Skeletal muscle tissue (tissue), 4 donors: ENCODE data around the gene CSF1. TPM values are rescaled to one million over a fixed set of nuclear protein-coding genes. Genes with fewer than 3 reads are reported as not detected.

Experiments
- H3K27ac ChIP-seq: one replicate; pipeline ENCODE4 v1.7.0; 2013; ENCODE audit warnings: mild to moderate bottlenecking, low read depth, low read length, inconsistent platforms
- H3K27me3 ChIP-seq, 3 donors: one replicate each; pipeline ENCODE4 v1.7.0; 2013; ENCODE audit warnings: low read length in 3 of 3; ENCODE audit not compliant: control insufficient read depth in 3 of 3, insufficient read depth in 3 of 3
- H3K36me3 ChIP-seq, 3 donors: one replicate each; pipeline ENCODE4 v1.7.0; 2013; ENCODE audit warnings: low read length in 3 of 3; ENCODE audit not compliant: control insufficient read depth in 3 of 3, insufficient read depth in 3 of 3
- H3K4me1 ChIP-seq, 3 donors: one replicate each; pipeline ENCODE4 v1.7.0; 2013; ENCODE audit warnings: low read length in 3 of 3, mild to moderate bottlenecking in 3 of 3; ENCODE audit not compliant: control insufficient read depth in 3 of 3, insufficient read depth in 3 of 3
- H3K4me3 ChIP-seq, 3 donors: one replicate each; pipeline ENCODE4 v1.7.0; 2013; ENCODE audit warnings: low read length in 3 of 3
- H3K9ac ChIP-seq, 3 donors: one replicate each; pipeline ENCODE4 v1.7.0; 2013; ENCODE audit warnings: low read length in 3 of 3, mild to moderate bottlenecking in 3 of 3, moderate library complexity in 2 of 3, low read depth in 1 of 3
- H3K9me3 ChIP-seq, 3 donors: one replicate each; pipeline ENCODE4 v1.7.0; 2013; ENCODE audit warnings: low read length in 3 of 3; ENCODE audit not compliant: control insufficient read depth in 3 of 3
- total RNA-seq: library from RNA; depleted of rRNA; stranded (reverse); fragments of >200 nt; gene quantifications from one replicate; pipeline ENCODE4 v1.2.3, GENCODE V29; 2014
- donor health status: Osteomylitis.

Gene CSF1
- total RNA-seq, 1 donor from 2014 or later = 7.3 TPM

DNA sequence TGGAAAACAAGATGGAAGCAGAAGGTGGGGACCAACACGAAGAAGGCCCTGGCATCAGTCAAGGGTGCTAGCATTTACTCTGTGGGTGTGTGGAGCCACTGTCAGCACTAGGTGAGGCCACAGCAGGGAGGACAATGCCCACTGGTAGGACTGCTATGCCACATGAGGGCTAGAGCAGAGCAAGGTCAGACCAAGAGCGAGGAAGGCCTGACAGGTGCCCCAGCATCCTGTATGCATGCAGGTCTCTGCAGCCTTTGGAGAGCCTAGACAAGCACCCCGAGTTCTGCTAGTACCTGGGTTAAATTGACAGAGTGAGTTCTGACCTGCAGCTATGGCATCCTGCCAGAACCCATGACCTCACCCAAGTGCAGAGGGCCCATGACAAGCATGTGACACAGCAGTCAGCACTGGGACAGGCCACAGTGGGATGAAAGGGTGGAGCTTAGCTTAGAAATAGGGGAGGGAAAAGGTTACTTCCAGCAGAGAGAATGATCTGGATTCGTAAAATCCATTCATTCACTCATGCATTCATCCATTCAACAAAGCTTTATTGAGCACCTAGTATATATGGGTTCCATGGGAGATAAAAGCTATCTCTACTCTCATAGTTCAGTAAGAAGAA lies 9.0 kb upstream of the CSF1 start:
- Histone ChIP-seq H3K4me1 (peaks cover 6 to 18% (median 11%) of the 10 kb centered on the region in 3 donors), H3K36me3 (no peaks in the 10 kb centered on the region), H3K9me3 (no peaks in the 10 kb centered on the region), H3K9ac (no peak overlapping the region), H3K4me3 (no peak overlapping the region), H3K27me3 (no peaks in the 10 kb centered on the region), H3K27ac (no peak overlapping the region)

DNA sequence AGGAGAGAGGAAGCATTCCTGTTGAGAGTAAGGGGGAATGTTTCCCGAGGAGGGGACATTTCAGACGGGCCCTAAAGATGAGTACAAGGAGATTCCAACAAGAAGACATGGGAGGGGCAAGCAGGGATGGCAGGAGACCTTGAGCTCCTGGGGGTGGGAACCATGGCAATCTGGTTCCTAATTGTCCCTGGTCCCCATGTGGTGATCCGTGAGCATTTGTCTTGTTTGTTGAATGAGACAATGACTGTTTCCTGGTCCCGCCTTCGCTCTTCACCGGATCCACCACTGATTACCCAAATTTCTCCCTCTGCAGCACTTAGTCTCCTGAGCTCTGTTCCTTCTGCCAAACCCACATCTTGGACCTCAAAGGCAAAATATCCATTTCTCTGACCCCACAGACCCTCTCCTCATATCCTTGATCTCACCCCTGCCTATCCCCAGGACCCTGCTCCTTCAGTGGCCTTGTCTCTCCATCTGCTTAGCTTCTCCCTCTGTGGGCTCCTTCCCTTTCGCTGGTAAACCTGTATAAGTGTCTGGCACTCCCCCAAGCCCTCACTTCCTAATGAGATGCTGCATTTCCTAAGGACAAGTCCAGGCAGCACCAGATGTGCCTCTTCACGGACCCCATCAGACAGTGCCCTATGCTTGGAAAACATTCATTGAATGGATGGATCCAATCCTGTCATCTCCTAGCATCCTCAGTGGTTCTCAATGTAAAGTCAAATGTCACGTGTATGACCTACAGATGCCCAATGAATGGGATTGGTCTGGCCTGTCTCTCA lies 8.3 kb upstream of the CSF1 start:
- no peak overlapping the region for H3K27ac ChIP-seq
- H3K27me3 ChIP-seq = no peaks in the 10 kb centered on the region
- no peak overlapping the region for H3K9ac ChIP-seq
- no peak overlapping the region for H3K4me3 ChIP-seq
- H3K36me3 ChIP-seq = no peaks in the 10 kb centered on the region
- peaks cover 6 to 15% (median 6%) of the 10 kb centered on the region in 3 donors for H3K4me1 ChIP-seq
- no peaks in the 10 kb centered on the region for H3K9me3 ChIP-seq

DNA sequence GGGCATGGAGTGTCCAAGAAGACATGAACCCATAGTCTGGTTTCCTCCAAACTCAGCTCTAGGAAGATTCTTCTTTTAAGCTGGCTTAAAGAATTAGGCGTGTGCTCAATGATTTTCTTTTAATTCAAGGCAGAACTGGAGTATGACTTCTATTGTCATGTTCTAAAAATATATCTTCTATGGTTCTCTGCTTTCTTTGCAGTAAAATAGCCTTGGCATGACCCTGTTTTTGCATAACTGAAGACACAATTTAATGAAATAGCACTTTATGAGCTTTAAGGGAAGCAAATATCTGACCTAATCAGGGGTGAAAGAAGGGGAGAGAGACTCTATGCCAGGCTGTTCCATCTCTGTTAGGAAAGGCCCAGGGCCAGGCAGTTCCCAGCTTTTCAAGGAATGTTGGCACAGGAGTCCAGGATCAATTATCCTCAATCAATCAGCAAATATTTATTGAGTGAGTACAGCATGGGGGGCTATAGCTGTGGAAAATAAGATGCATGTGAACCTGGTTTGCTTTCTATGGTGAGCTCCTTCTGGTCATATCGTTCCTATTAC lies 7.2 kb upstream of the CSF1 start:
- Histone ChIP-seq H3K4me3 (no peak overlapping the region), H3K27ac (no peak overlapping the region), H3K9ac (no peak overlapping the region), H3K4me1 (peaks cover 6 to 14% (median 7%) of the 10 kb centered on the region in 3 donors), H3K9me3 (no peaks in the 10 kb centered on the region), H3K36me3 (no peaks in the 10 kb centered on the region), H3K27me3 (no peaks in the 10 kb centered on the region)

DNA sequence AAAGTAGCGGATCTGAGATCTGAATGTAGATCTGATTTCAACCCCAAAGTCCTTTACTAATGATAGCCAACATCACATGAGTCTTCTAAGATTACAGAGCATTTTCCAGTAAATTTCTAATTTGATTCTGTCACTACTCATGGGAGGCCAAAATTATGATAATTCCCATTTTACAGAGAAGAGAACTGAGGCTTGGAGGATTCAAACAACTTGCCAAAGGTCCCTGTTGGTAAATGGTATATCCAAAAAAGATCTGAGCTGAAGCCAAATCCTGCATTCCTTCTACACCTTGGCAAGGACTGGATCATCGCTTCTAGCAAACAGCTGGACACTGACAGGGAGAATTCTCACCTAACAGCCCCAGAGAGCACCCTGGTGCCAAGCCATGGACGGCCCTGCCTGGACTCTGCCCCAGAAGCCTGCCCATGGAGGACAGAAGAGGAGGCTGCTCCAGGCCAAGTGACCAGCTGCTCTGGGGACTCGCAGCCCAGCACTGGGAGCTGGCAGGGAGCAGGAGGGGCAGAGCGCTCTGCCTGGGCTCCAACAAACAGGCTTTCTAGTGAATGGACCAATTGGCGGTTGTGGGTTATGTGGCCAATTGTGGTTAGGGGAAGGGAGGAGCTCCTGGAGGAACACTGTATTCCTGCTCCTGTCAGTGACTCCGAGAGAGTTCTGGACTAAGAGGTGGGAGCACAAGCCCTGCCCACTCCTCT lies 6.4 kb upstream of the CSF1 start:
- no peak overlapping the region for H3K4me3 ChIP-seq
- H3K36me3 ChIP-seq = no peaks in the 10 kb centered on the region
- no peaks in the 10 kb centered on the region for H3K27me3 ChIP-seq
- H3K4me1 ChIP-seq = peaks cover 6 to 15% (median 14%) of the 10 kb centered on the region in 3 donors
- no peak overlapping the region for H3K9ac ChIP-seq
- H3K27ac ChIP-seq = no peak overlapping the region
- H3K9me3 ChIP-seq = no peaks in the 10 kb centered on the region

DNA sequence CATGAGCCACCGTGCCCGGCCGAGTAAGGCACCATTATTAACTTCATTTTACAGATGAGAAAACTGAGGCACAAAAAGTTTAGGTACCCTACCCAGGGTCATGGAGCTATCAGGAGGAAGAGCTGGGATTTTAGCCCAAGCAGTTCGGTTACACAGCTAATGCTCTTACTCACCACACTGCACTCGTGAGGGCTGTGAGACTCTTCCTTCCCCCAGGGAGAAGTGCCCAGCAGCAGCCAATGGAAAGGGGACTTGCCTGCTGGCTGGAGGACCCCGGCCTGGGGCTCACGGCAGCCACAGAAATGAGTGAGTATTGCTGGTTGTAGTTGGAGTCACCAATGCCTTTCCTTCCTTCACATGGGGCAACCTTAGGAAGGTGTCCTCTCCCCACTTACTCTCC lies 5.2 kb upstream of the CSF1 start:
- H3K27ac ChIP-seq = no peak overlapping the region
- peaks cover 12 to 26% (median 24%) of the 10 kb centered on the region in 3 donors for H3K4me1 ChIP-seq
- H3K9me3 ChIP-seq = no peaks in the 10 kb centered on the region
- H3K36me3 ChIP-seq = no peaks in the 10 kb centered on the region
- no peaks in the 10 kb centered on the region for H3K27me3 ChIP-seq
- H3K9ac ChIP-seq = no peak overlapping the region
- H3K4me3 ChIP-seq = no peak overlapping the region

DNA sequence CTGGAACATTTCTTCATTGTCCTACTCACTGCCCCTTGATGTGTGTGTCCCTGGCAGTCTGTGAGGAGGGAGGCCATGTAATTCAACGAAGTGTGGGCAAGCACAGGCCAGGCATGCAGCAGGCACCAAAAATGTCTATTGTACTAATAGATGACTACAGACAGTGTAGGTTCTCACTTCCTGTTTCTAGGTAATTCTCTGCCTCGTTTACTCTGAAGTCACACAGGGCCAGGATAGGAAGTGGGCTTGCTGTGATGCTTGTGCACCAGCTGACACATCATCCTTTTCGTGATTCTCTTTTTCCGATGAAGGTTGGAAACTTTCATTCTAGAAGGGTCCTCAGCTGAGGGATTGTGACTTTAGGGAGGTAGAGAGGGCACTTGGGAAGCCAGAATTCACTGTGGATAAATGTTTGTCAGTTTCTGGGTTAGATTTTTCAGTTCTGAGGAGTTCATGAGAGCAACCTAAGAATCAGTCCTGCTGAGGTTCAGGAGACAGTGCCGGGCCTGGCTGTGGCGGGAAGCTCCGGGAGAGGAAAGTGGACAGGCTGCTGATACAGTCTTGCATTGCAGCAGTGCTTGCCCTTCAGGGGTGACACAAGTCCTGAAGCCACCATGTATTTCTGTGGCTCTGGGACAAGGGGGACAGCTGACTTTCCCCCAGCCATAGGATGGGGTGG lies 4.3 kb upstream of the CSF1 start:
- Histone ChIP-seq H3K27me3 (no peaks in the 10 kb centered on the region), H3K9ac (no peak overlapping the region), H3K4me3 (no peak overlapping the region), H3K4me1 (peaks cover 14 to 29% (median 27%) of the 10 kb centered on the region in 3 donors), H3K9me3 (no peaks in the 10 kb centered on the region), H3K27ac (no peak overlapping the region), H3K36me3 (no peaks in the 10 kb centered on the region)

DNA sequence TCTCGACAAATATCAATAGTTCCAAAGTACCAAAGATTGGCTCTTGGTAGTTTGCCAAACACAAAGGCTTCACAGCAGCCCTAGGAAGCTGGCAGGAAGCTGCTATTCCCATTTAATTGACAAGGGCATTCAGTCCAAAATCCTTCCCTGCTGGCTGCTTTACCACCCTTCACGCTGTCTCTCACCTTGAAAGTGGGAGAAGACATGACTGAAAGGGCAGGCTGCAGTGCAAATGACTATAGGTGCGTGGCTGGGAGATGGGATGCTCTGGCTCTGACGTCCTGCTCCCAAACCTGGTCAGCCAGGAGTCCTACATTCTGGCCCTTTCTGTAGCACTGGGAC lies 3.8 kb upstream of the CSF1 start:
- Histone ChIP-seq H3K4me1 (peaks cover 16 to 34% (median 29%) of the 10 kb centered on the region in 3 donors), H3K27me3 (no peaks in the 10 kb centered on the region), H3K27ac (no peak overlapping the region), H3K9ac (no peak overlapping the region), H3K9me3 (no peaks in the 10 kb centered on the region), H3K4me3 (no peak overlapping the region), H3K36me3 (no peaks in the 10 kb centered on the region)

DNA sequence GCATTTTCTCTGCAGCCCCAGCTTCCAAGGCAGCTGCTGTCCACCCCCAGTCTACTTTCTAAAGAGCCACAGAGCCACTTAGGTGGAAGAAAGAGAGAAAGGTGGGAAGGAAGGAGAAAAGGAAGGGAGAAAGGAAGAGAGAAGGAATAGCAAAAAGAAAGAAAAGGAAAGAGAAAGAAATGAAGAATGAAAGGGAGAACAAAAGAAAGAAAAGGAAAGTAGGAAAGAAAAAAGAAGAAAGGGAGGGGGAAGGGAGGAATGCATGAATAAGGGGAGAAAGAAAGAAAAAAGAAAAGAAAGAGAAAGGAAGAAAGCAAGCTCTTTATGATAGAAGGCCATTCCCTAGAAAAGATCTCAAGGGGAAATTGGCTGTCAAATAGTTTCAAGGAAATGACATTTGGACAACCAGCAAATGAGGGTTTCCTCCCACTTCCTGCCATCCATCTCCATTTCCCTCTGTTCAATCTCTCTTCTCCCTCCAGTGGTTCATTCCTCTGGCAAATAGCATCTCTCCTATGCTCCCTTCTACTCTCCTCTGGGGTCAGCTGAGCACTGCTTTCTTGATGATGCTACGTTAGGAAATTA lies 3.4 kb upstream of the CSF1 start:
- no peak overlapping the region for H3K27ac ChIP-seq
- H3K4me3 ChIP-seq = no peak overlapping the region
- no peak overlapping the region for H3K9ac ChIP-seq
- no peaks in the 10 kb centered on the region for H3K9me3 ChIP-seq
- H3K36me3 ChIP-seq = no peaks in the 10 kb centered on the region
- H3K27me3 ChIP-seq = no peaks in the 10 kb centered on the region
- peaks cover 21 to 39% (median 31%) of the 10 kb centered on the region in 3 donors for H3K4me1 ChIP-seq

DNA sequence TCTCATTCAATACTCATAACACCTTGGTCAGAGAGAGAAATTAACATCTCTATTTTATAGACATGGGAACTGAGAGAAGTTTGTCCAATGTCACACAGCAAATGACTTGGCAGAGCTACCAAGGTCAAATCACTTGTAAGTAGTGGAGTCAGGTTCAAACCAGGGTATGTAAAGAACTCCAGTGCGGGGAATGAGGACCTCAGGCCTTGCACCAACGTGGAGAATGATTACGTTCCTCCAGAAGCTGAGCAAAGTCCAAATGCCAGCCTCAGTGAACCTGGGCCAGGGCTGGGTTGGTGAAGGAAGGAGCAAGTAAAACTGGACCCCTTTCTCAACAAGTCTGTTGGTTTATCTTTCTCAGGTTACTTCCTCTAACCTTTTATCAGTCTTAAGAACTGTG lies 1.8 kb upstream of the CSF1 start:
- Histone ChIP-seq H3K4me1 (peaks cover 36 to 52% (median 46%) of the 10 kb centered on the region in 3 donors), H3K27ac (no peak overlapping the region)

More for the DNA sequence above, 1.8 kb upstream of the CSF1 start:
- H3K9me3 ChIP-seq = no peaks in the 10 kb centered on the region
- H3K36me3 ChIP-seq = no peaks in the 10 kb centered on the region
- H3K4me3 ChIP-seq = no peak overlapping the region
- H3K9ac ChIP-seq = no peak overlapping the region
- H3K27me3 ChIP-seq = no peaks in the 10 kb centered on the region
